Psoas muscle (tissue), 8 donors: Measurements from ENCODE around the gene MON1B. TPM values are rescaled to one million over a fixed set of nuclear protein-coding genes. Genes with fewer than 3 reads are reported as not detected.

Source experiments
- ATAC-seq, 4 donors: fragments of 200-7000 bp; cut with Tn5 transposase; one replicate each; pipeline ENCODE4 v1.9.1; 2020; ENCODE audit warnings: moderate library complexity in 3 of 4, mild to moderate bottlenecking in 2 of 4
- DNase-seq, 2 donors: peaks; one replicate each; pipeline ENCODE4 v3.0.0-alpha.2; 2020
- H3K27ac ChIP-seq: fragments of 200-600 bp; one replicate; pipeline ENCODE4 v1.8.0; 2022
- H3K27me3 ChIP-seq, 3 donors: fragments of 200-600 bp in 1 of 3; one replicate each; pipeline versions ENCODE4 v1.6.1 to v1.8.0; 2013 to 2022; ENCODE audit warnings: low read length in 2 of 3, mild to moderate bottlenecking in 2 of 3, moderate library complexity in 1 of 3; ENCODE audit not compliant: insufficient read depth in 3 of 3
- H3K36me3 ChIP-seq, 2 donors: fragments of 200-600 bp in 1 of 2; one replicate each; pipeline versions ENCODE4 v1.6.1 to v1.8.0; 2013 to 2022; ENCODE audit warnings: low read depth in 1 of 2, mild to moderate bottlenecking in 1 of 2, moderate library complexity in 1 of 2; ENCODE audit not compliant: insufficient read depth in 1 of 2
- H3K4me1 ChIP-seq: fragments of 200-600 bp; one replicate; pipeline ENCODE4 v1.8.0; 2022
- H3K4me3 ChIP-seq: fragments of 200-600 bp; one replicate; pipeline ENCODE4 v1.8.0; 2022; ENCODE audit warnings: mild to moderate bottlenecking
- H3K9me3 ChIP-seq: fragments of 200-600 bp; one replicate; pipeline ENCODE4 v1.8.0; 2022
- WGBS, 3 donors: extraction: QIAGEN DNeasy Blood & Tissue Kit; methylation state at CpG; one replicate each; pipeline versions ENCODE4 v1.1.6 to v1.1.7; 2013; 5-methylcytosine and 5-hydroxymethylcytosine counted together
- intact Hi-C, 2 donors: fragments of 100-400 bp; cut with DNase I; formaldehyde crosslinking; loops; one replicate each; pipeline versions ENCODE4 v1.11.0 to v1.14.2; 2022
- polyA plus RNA-seq, 3 donors: library from polyadenylated mRNA; stranded (reverse); fragments of 200-250 nt; gene quantifications; one replicate each; pipeline ENCODE4 v1.2.3, GENCODE V29; 2013
- total RNA-seq, 4 donors: library from RNA; stranded (reverse); fragmentation: NEBNext Ultra II Directional in 2 of 4; extraction: Animal tissue kit (Norgen Biotek cat#: 25700) in 2 of 4; gene quantifications; one replicate each; pipeline versions ENCODE4 v1.2.1 to v1.2.4, GENCODE V29; 2021 to 2023
- TF ChIP-seq, protein P1 (sequence below): fragments of 200-600 bp; IDR thresholded peaks from one replicate; pipeline ENCODE4 v1.8.0; 2022; ENCODE audit warnings: antibody characterized with exemption
- donor health status: healthy with polysubstance abuse.
- donor health status: DM: no; HTN: no; CAD: no; lungs with moderate emphysema.
- donor health status: Bipolar disorder and iron deficiency.
- donor health status: healthy.
- donor health status: DM: yes; HTN: yes; CAD: no.
- donor health status: DM: no; HTN: no; CAD: no.
- donor health status: DM: no; HTN: no; CAD: no.
- donor health status: DM: yes; HTN: yes; CAD: no.

MON1B gene
- total and polyA plus RNA-seq, 7 donors: 5.3 to 22.2 (median 13.8) TPM

DNA sequence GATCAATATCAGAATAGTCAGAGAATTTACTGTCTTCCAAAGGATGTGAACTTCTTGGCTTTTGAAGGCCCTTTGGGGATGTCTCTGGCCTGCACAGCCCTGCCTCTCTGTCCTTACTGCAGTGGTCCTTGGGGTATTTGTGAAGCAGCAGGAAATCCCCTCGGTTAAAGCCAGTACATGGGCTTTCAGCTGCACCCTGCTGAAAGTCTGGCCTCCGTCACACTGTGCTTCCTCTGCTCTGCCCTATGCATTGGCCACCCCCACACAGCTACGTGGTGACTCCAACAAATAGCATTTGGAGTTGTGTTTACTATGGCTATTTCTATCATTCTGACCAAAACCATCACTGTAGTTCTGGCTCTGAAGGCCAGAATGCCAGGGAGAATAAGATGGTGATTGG is 29.4 kb downstream of the MON1B start:
- DNase-seq (no peak), ATAC-seq (no peak)
- Histone ChIP-seq H3K9me3 (no peaks in the 10 kb centered on the region), H3K27me3 (no peaks in the 10 kb centered on the region), H3K4me1 (no peaks in the 10 kb centered on the region), H3K27ac (no peak overlapping the region), H3K4me3 (no peak overlapping the region), H3K36me3 (no peaks in the 10 kb centered on the region)
- intact Hi-C loops: no loop called here
- TF ChIP-seq, protein P1, sequence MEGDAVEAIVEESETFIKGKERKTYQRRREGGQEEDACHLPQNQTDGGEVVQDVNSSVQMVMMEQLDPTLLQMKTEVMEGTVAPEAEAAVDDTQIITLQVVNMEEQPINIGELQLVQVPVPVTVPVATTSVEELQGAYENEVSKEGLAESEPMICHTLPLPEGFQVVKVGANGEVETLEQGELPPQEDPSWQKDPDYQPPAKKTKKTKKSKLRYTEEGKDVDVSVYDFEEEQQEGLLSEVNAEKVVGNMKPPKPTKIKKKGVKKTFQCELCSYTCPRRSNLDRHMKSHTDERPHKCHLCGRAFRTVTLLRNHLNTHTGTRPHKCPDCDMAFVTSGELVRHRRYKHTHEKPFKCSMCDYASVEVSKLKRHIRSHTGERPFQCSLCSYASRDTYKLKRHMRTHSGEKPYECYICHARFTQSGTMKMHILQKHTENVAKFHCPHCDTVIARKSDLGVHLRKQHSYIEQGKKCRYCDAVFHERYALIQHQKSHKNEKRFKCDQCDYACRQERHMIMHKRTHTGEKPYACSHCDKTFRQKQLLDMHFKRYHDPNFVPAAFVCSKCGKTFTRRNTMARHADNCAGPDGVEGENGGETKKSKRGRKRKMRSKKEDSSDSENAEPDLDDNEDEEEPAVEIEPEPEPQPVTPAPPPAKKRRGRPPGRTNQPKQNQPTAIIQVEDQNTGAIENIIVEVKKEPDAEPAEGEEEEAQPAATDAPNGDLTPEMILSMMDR: no peak
- WGBS, 3 donors: 42 to 62% (median 47%) methylated on average over 3 of the region's 3 CpGs

- Histone ChIP-seq H3K36me3 (no peaks in the 10 kb centered on the region), H3K27me3 (peaks cover 0 to 6% (median 0%) of the 10 kb centered on the region in 3 donors), H3K4me3 (no peak overlapping the region), H3K9me3 (no peaks in the 10 kb centered on the region), H3K4me1 (no peaks in the 10 kb centered on the region), H3K27ac (no peak overlapping the region)
- TF ChIP-seq, protein P1: no peak
- no peak for DNase-seq
- intact Hi-C loops: no loop called here
- ATAC-seq: no peak
- 78 to 85% (median 79%) methylated on average over 4 of the region's 4 CpGs for WGBS, 3 donors
Observed at GRCh38 chr16:77221482-77221881, 30.5 kb downstream of the MON1B start.

GRCh38 chr16:77223184-77223583 is 32.2 kb downstream of the MON1B start:
- no peak for ATAC-seq
- H3K4me1 ChIP-seq: no peaks in the 10 kb centered on the region
- no peak overlapping the region for H3K4me3 ChIP-seq
- peaks cover 0 to 6% (median 0%) of the 10 kb centered on the region in 3 donors for H3K27me3 ChIP-seq
- 57 to 70% (median 69%) methylated on average over 10 of the region's 10 CpGs for WGBS, 3 donors
- no peaks in the 10 kb centered on the region for H3K36me3 ChIP-seq
- no peak for DNase-seq
- intact Hi-C loops: no loop called here
- no peaks in the 10 kb centered on the region for H3K9me3 ChIP-seq
- no peak overlapping the region for H3K27ac ChIP-seq
- TF ChIP-seq, protein P1: no peak

- no peaks in the 10 kb centered on the region for H3K4me1 ChIP-seq
- no peak overlapping the region for H3K4me3 ChIP-seq
- DNase-seq (no peak), ATAC-seq (no peak)
- H3K27me3 ChIP-seq: peaks cover 0 to 8% (median 0%) of the 10 kb centered on the region in 3 donors
- H3K9me3 ChIP-seq: no peaks in the 10 kb centered on the region
- intact Hi-C loops: no loop called here
- H3K27ac ChIP-seq: no peak overlapping the region
- no peaks in the 10 kb centered on the region for H3K36me3 ChIP-seq
- WGBS, 3 donors: 61 to 69% (median 61%) methylated on average over 3 of the region's 3 CpGs
- TF ChIP-seq, protein P1: no peak
Observed at GRCh38 chr16:77225182-77225581, 34.2 kb downstream of the MON1B start.

DNA sequence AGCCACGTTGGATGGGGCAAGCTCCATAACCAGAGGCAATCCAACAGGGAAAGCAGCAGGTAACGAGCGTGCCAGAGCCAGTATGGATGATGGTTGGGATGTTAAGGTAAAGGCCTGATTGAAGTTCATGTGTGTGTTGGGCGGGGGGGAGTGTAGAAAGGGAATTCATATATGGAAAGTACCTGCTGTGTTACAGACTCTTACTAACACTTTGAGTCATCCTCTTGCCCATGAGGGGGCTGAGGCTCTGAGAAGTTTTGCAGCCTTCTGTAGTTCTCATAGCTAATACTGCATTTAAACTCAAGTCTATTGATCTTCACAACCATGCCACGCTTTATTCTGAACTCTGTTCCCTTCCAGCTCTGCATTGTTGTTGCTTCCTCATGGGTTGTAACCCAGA is 36.8 kb downstream of the MON1B start:
- DNase-seq: no peak
- Histone ChIP-seq H3K27me3 (peaks cover 0 to 8% (median 0%) of the 10 kb centered on the region in 3 donors), H3K36me3 (no peaks in the 10 kb centered on the region), H3K4me3 (no peak overlapping the region), H3K27ac (no peak overlapping the region), H3K4me1 (no peaks in the 10 kb centered on the region), H3K9me3 (no peaks in the 10 kb centered on the region)
- intact Hi-C loops: no loop called here
- 85 to 88% (median 86%) methylated on average over 5 of the region's 5 CpGs for WGBS, 3 donors
- TF ChIP-seq, protein P1: no peak
- ATAC-seq: no peak
